Activated T-helper 17 cell treated with anti-CD3 and anti-CD28 coated beads, Interleukin-2, amount 50 U/mL, for 72 hours (primary cell): ENCODE data around the gene CPZ. TPM values are rescaled to one million over a fixed set of nuclear protein-coding genes. Genes with fewer than 3 reads are reported as not detected.
"Not testable (repeated sequence)": the region's sequence is repeated elsewhere in the genome, so short reads cannot be mapped to it uniquely, and the experiment has no call there.

Source experiments
- ATAC-seq: fragments of 150-1000 bp; cut with Tn5 transposase; replicated peaks from 2 replicates; pipeline ENCODE4 v1.10.0; 2021; ENCODE audit warnings: mild to moderate bottlenecking, moderate library complexity
- H3K27ac Mint-ChIP-seq: one replicate; pipeline ENCODE4 v1.8.0; 2022; ENCODE audit warnings: mixed read lengths
- H3K27me3 Mint-ChIP-seq: one replicate; pipeline ENCODE4 v1.8.0; 2022; ENCODE audit warnings: mixed read lengths
- H3K36me3 Mint-ChIP-seq: one replicate; pipeline ENCODE4 v1.8.0; 2022; ENCODE audit warnings: low read depth, mild to moderate bottlenecking, mixed read lengths
- H3K4me1 Mint-ChIP-seq: one replicate; pipeline ENCODE4 v1.8.0; 2022; ENCODE audit warnings: mixed read lengths
- H3K4me3 Mint-ChIP-seq: one replicate; pipeline ENCODE4 v1.8.0; 2022; ENCODE audit warnings: mild to moderate bottlenecking, mixed read lengths
- H3K9me3 Mint-ChIP-seq: one replicate; pipeline ENCODE4 v1.8.0; 2022; ENCODE audit warnings: mixed read lengths
- total RNA-seq, 2 donors: library from RNA; stranded (reverse); gene quantifications; one replicate each; pipeline ENCODE4 v1.2.3, GENCODE V29; 2022

CPZ gene
- total RNA-seq, 2 donors from 2014 or later, result not detected

DNA sequence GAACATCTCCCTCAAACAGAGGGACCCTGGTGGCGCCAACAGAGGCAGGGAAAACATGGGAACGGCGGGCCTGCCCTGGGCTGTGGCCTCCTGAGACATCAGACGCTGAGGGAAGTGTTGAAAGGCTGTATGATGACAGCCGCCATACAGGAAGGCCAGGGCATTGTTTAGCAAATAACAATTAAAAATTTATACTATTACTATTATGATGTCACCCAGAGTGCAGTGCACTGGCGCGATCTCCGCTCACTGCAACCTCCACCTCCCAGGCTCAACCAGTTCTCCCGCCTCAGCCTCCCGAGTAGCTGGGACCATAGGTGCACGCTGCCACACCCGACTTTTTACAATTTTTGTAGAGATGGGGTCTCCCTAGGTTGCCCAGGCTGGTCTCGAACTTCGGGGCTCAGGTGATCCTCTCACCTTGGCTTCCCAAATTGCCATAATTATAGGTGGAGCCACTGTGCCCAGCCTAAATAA lies 54.6 kb downstream of the CPZ start:
- ATAC-seq, result no peak
- Mint-ChIP-seq H3K36me3 (no peaks in the 10 kb centered on the region), H3K4me3 (no peak overlapping the region), H3K9me3 (no peaks in the 10 kb centered on the region), H3K27me3 (peaks cover 3% of the 10 kb centered on the region), H3K4me1 (no peaks in the 10 kb centered on the region), H3K27ac (no peak overlapping the region)

DNA sequence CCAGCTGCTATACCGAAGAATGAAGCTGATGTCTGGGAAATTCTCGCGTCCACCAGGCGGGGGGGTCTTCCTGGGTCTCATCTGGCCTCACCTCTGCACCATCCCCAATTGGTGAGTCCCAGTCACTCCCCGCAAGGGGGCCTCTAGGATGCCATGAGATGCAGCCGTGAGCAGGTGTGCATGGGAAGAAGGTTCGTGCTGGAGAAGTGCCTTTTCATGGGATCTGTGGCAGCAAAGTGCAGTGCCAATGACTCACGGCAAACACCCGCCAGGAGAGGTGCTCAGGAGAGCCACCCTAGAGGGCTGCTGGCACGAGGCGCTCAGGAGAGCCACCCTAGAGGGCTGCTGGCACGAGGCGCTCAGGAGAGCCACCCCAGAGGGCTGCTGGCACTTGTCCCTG lies 55.1 kb downstream of the CPZ start:
- Mint-ChIP-seq H3K27ac (no peak overlapping the region), H3K4me1 (no peaks in the 10 kb centered on the region), H3K4me3 (no peak overlapping the region), H3K27me3 (peaks cover 3% of the 10 kb centered on the region), H3K9me3 (no peaks in the 10 kb centered on the region), H3K36me3 (no peaks in the 10 kb centered on the region)
- ATAC-seq, result no peak

DNA sequence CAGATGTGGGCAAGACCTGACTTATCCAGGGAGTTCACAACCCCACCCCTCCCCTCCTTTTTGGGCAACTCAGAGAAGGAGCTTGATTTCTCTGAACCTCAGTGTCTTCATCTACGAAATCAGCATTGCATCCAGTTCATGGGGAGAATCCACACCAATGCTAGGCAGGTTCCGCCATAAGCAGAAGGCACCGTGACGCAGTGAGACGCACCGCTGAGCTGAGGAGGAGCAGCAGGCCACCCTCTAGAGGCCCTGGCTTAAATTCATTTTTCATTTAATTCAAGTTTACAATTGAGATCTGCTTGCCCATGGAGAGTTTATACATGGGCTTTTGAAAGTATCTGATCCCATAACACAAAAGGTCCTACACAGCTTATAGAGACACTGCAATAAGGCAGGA lies 55.7 kb downstream of the CPZ start:
- H3K36me3 Mint-ChIP-seq, result no peaks in the 10 kb centered on the region
- H3K27ac Mint-ChIP-seq, result no peak overlapping the region
- no peak overlapping the region for H3K4me3 Mint-ChIP-seq
- no peak for ATAC-seq
- H3K27me3 Mint-ChIP-seq, result peaks cover 3% of the 10 kb centered on the region
- H3K4me1 Mint-ChIP-seq, result no peaks in the 10 kb centered on the region
- H3K9me3 Mint-ChIP-seq, result no peaks in the 10 kb centered on the region

DNA sequence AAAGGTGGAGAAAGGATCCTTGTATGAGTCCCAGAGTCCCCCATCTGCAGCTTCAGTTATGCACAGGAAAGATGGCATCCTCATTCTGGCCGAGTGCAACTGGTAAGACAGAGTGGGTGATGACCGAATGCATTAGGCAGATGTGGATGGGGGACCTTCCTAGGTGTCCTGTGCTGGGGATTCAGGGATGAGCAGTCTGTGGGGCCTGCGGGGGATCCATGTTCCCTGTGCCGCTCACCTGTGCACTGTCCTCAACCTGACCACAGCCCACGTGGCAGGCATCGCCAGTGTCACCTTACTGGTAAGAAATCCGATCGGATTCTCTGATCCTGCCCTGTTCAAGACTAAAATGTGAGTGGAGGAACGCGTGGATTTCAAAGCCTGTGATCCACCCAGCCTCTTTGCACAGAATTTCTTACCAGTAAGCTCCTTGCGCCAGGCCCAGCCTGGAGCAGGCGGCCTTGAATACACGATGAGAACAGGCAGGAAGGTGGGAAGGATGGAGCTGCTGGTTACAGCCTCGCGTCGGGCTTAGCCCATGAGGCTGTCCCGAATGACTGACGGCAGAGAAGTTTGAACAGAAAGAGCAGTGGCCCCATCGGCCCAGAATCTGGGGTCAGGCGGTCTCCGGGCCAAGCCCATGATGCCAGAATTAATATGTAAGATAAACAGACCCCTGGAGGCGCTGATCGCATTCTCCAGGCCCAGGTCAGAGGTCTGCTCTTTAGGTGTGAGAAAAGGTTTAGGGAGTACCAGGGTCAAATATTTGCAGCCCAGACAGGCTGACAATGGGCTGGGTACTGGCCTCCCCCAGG lies 56.5 kb downstream of the CPZ start:
- Mint-ChIP-seq H3K4me1 (no peaks in the 10 kb centered on the region), H3K36me3 (no peaks in the 10 kb centered on the region), H3K27me3 (peaks cover 3% of the 10 kb centered on the region), H3K27ac (no peak overlapping the region), H3K9me3 (no peaks in the 10 kb centered on the region), H3K4me3 (no peak overlapping the region)
- no peak for ATAC-seq

DNA sequence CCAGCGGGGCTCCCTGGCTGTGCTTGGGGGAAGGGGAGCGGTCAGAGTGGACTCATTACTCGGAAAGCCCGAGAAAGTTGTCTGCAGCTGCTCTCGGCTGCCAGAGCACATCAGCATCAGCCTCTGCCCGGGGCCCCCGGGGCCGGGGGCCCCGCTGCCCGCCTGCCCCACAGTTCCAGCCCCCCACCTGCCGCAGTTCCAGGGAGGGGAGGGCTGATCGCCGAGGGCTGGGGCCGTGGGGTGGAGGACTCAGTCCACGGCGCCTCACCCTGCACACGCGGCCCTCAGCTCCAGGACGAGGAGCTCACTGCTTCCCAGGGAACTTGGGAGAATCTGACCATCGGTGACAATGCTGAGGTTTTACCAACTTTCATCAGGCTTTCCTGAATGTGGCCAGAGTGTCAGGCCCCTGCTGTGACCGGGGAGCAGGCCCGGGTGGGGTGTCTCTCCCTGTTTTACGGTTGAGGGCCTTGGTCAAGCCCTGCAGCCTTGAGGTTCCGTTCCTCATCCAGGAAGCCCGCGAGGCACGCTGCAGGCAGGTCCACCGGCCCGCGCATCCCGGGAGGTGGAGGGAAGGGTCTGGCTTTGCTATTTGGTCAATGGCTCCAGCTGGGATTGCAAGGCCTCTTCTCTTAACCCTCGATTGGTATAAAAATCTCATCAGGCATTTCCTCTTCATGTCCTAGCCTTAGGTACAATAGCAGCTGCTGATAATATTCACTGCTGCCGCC lies 57.2 kb downstream of the CPZ start:
- H3K36me3 Mint-ChIP-seq, result no peaks in the 10 kb centered on the region
- no peaks in the 10 kb centered on the region for H3K4me1 Mint-ChIP-seq
- peaks cover 5% of the 10 kb centered on the region for H3K9me3 Mint-ChIP-seq
- H3K4me3 Mint-ChIP-seq, result no peak overlapping the region
- H3K27me3 Mint-ChIP-seq, result peaks cover 3% of the 10 kb centered on the region
- no peak overlapping the region for H3K27ac Mint-ChIP-seq
- no peak for ATAC-seq

DNA sequence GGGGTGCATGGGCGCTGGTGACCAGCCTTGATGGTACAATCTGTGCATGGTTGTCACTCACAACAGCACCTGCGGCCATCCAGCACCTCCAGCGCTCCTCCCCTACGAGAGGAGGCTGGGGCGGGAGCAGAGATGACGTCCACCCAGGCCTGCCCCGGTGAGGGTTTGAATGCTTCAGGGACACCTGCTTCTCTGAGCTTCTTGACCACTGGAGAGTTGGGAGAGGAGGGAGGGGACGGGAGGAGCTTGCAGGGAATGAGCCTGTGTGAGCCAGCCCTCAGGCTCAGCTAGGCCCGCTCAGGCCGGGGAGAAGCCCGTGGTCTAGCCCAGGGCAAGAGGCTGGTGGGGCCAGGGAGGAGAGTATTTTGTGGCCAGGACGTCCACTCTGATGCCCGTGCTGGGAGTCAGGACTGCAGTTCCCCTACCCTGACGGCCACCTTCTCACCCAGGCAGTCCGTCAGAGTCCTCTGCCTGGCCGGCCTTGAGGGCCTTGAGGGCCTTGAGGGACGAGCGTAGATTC lies 59.2 kb downstream of the CPZ start:
- Mint-ChIP-seq H3K4me1 (no peaks in the 10 kb centered on the region), H3K27ac (no peak overlapping the region), H3K27me3 (peaks cover 3% of the 10 kb centered on the region), H3K4me3 (no peak overlapping the region), H3K36me3 (no peaks in the 10 kb centered on the region), H3K9me3 (peaks cover 5% of the 10 kb centered on the region)
- ATAC-seq, result no peak

DNA sequence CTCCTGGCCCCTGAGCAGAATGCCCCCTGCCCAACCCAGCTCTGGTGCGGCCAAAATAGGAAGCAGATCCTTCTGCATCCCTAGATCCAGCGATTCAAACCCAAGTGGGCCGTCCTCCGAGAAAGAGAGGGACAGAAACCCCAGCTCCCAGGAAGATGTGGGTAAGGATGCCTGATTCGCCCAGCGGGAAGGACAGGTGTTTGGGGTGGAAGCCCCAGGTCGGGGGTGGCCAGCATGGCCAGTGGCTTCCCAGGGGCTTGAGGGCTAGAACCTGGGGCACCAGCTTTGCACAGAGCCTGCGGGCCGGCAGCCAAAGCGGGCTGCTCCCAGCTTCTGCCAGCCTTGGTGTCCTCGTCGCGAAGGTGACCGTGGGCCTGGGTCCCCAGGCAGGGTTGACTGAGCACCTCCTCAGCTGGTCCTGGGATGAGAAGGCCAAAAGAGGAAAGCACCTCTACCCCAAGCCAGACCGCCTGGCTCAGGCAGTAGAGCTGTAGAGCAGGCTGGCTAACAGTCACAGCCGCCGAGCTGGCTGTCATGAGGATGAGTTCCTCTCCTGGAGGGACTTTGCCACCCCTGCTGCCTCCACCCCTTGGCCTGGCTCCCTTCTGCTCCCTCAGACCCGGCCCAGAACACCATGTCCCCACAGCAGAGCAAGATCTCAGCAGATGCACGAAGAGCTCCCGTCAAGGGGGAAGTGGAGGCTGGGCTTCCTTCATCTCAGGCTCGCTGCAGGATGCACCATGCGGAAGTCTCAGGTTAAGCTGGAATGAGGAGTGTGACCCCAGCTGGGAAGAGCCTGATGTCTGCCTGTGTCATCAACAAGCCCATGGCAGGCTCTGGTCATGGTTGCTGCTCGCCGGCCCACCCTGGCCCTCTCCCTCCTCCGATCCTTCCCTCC lies 59.9 kb downstream of the CPZ start:
- H3K27ac Mint-ChIP-seq, result no peak overlapping the region
- no peaks in the 10 kb centered on the region for H3K4me1 Mint-ChIP-seq
- ATAC-seq, result no peak
- H3K9me3 Mint-ChIP-seq, result peaks cover 5% of the 10 kb centered on the region
- peaks cover 3% of the 10 kb centered on the region for H3K27me3 Mint-ChIP-seq
- H3K4me3 Mint-ChIP-seq, result no peak overlapping the region
- H3K36me3 Mint-ChIP-seq, result no peaks in the 10 kb centered on the region

DNA sequence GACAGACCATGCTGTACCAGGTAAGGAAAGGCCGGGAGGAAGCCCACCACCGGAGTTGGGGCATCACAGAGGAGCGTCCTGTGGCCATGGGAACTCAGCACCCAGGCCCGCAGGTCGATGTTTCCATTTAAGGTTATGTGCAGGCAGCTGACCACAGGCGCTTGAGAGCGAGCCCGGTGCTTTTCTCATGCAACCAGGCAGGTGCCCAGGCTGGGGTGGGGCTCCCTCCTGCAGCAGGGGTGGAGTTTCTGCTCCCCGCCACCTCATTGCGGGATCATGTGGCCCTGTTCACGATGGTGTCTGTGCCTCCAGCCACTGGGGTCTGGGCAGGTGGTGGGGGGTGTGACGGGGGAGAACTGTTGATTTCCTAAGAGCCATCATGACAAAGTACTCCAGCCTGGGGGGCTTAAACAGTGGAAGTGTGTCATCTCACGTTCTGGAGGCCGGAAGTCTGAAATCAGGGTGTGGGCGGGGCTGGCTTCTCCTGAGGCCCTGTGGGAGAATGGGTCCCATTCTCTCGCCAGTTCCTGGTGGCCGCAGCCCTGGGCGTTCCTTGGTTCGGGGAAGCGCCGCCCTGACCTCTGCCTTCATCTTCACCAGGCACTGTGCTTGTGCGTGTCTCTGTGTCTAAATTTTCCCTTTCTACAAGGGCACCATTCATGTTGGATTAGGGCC lies 60.9 kb downstream of the CPZ start:
- H3K27ac Mint-ChIP-seq, result no peak overlapping the region
- H3K36me3 Mint-ChIP-seq, result no peaks in the 10 kb centered on the region
- H3K4me1 Mint-ChIP-seq, result no peaks in the 10 kb centered on the region
- ATAC-seq, result no peak
- H3K9me3 Mint-ChIP-seq, result peaks cover 5% of the 10 kb centered on the region
- H3K27me3 Mint-ChIP-seq, result peaks cover 10% of the 10 kb centered on the region
- no peak overlapping the region for H3K4me3 Mint-ChIP-seq

DNA sequence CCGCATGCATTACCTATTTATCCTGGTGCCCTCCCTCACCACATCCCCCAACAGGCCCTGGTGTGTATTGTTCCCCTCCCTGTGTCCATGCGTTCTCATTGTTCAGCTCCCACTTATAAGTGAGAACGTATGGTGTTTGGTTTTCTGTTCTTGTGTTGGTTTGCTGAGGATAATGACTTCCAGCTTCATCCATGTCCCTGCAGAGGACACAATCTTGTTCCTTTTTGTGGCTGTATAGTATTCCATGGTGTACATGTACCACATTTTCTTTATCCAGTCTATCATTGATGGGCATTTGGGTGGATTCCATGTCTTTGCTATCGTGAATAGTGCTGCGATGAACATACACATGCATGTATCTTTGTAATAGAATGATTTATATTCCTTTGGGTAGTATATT lies 61.6 kb downstream of the CPZ start:
- not testable (repeated sequence) for H3K27ac Mint-ChIP-seq, H3K4me1 Mint-ChIP-seq, ATAC-seq, H3K36me3 Mint-ChIP-seq, H3K9me3 Mint-ChIP-seq, H3K4me3 Mint-ChIP-seq
- H3K27me3 Mint-ChIP-seq, result peaks cover 10% of the 10 kb centered on the region

DNA sequence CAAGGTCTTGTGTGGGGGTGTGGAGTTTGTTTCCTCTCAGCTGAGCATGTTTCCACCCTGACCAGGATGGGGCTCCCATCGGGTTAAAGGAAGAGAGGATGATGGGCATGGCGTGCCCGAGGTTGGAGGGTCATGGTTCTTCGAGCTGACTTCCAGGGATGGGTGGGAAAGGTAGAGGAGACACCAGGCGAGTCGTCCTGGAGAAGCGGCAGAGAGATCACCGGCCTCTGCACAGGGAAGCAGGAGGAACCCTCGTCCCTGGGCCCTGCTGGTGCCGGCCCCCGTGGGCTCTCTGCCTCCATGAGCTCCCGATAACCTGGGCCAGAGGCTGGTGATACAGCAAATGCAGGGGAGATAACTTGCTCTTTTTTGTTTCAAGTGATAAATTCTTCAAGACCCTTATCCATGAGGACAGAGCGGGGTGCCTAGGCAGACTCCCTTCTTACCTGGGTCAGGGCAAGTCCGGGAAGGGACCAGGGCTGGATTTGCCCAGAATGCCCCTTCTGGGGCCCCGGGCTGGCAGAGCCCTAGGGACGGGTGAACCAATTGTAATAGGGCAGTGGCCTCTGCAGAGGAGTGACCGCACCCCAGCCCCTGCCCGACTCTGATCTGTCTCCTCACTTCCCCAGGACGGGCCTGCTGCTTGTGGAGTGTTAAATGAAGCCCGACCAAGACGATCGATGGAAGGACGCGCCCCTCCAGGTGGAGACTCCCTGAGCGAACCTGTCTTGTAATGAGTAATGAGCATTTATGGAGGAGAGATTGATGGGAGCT lies 63.0 kb downstream of the CPZ start:
- H3K36me3 Mint-ChIP-seq, result no peaks in the 10 kb centered on the region
- no peak overlapping the region for H3K27ac Mint-ChIP-seq
- peaks cover 5% of the 10 kb centered on the region for H3K9me3 Mint-ChIP-seq
- H3K4me1 Mint-ChIP-seq, result no peaks in the 10 kb centered on the region
- ATAC-seq, result no peak
- no peak overlapping the region for H3K4me3 Mint-ChIP-seq
- peaks cover 10% of the 10 kb centered on the region for H3K27me3 Mint-ChIP-seq

DNA sequence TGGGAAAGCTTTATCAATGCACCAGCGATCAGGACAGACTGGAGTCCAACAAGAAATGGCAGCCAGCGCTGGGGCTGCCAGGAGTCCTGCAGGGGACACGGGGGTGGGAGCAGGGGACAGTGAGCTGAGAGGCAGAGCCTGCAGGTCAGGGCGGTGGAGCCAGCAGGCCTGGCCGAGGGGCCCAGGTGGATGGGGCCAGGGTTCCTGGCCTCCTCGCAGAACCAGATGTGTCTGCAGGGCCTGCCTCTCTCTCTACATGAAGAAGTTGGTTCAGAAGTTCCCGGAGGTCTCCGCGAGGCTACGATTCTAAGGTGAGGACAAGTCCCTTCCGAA lies 63.6 kb downstream of the CPZ start:
- no peaks in the 10 kb centered on the region for H3K4me1 Mint-ChIP-seq
- peaks cover 12% of the 10 kb centered on the region for H3K27me3 Mint-ChIP-seq
- no peak overlapping the region for H3K27ac Mint-ChIP-seq
- no peak overlapping the region for H3K4me3 Mint-ChIP-seq
- ATAC-seq, result no peak
- H3K9me3 Mint-ChIP-seq, result peaks cover 5% of the 10 kb centered on the region
- H3K36me3 Mint-ChIP-seq, result no peaks in the 10 kb centered on the region

DNA sequence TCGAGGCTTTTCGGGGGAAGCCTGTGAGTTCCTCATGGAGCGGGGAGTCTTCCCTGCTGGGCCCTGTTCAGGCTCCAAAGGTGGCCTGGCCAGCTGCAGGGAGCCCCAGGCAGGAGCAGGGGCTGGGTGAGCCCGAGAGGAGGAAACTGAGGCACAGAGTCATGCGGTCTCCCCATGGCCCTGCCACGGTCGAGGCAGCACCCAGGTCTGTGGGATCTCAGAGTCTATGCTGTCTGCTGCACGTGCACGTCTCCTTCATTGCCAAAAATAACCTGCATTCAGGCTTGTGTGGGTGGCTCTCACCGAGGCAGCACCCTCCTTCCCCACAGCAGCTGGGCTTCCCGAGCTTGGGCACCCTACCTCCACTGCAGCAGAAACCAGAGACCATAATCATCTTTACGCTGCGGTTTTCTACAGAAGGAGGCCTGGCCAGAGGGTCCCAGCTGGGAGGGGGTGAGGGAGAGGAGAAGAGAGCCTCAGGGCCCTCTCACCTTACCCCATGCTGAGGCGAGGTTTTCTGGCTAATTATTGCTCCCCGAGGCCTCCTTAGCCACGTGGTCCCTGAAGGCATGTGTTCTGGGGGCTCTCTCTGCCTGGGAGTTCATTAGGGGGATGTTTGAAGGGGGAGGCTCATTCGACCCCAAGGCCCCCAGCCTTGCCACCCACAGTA lies 64.3 kb downstream of the CPZ start:
- Mint-ChIP-seq H3K4me1 (no peaks in the 10 kb centered on the region), H3K4me3 (no peak overlapping the region), H3K9me3 (peaks cover 5% of the 10 kb centered on the region), H3K36me3 (no peaks in the 10 kb centered on the region), H3K27ac (no peak overlapping the region), H3K27me3 (peaks cover 12% of the 10 kb centered on the region)
- ATAC-seq, result no peak
